Hepatocyte (in vitro differentiated cells): Measurements from ENCODE around the gene CAVIN3. TPM values are rescaled to one million over a fixed set of nuclear protein-coding genes. Genes with fewer than 3 reads are reported as not detected.

Source experiments
- DNase-seq: peaks from one replicate; pipeline ENCODE4 v3.0.0-alpha.2; 2016; ENCODE audit warnings: low spot score
- H2AFZ ChIP-seq: fragments of 200-600 bp; sonication (generic); 2 replicates; pipeline ENCODE4 v1.6.0; 2016; ENCODE audit warnings: antibody characterized with exemption, mild to moderate bottlenecking
- H3K27ac ChIP-seq: fragments of 200-600 bp; sonication (generic); 2 replicates; pipeline ENCODE4 v1.5.1; 2016; ENCODE audit warnings: mild to moderate bottlenecking
- H3K27me3 ChIP-seq: fragments of 200-600 bp; sonication (generic); 2 replicates; pipeline ENCODE4 v1.6.1; 2016
- H3K36me3 ChIP-seq: fragments of 200-600 bp; sonication (generic); replicated peaks from 2 replicates; pipeline ENCODE4 v1.5.1; 2016; ENCODE audit warnings: low read depth; ENCODE audit not compliant: insufficient read depth
- H3K4me1 ChIP-seq: fragments of 200-600 bp; sonication (generic); 2 replicates; pipeline ENCODE4 v1.5.1; 2016; ENCODE audit warnings: mild to moderate bottlenecking, moderate library complexity; ENCODE audit not compliant: insufficient read depth
- H3K4me2 ChIP-seq: fragments of 200-600 bp; sonication (generic); 2 replicates; pipeline ENCODE4 v1.6.0; 2016
- H3K4me3 ChIP-seq: fragments of 200-600 bp; sonication (generic); 2 replicates; pipeline ENCODE4 v1.5.1; 2016; ENCODE audit warnings: mild to moderate bottlenecking
- H3K79me2 ChIP-seq: fragments of 200-600 bp; sonication (generic); 2 replicates; pipeline ENCODE4 v1.6.0; 2017; ENCODE audit warnings: mild to moderate bottlenecking
- H3K9me2 ChIP-seq: fragments of 200-600 bp; sonication (generic); replicated peaks from 2 replicates; pipeline ENCODE4 v1.6.0; 2017; ENCODE audit warnings: mild to moderate bottlenecking; ENCODE audit not compliant: insufficient read depth
- H3K9me3 ChIP-seq: fragments of 200-600 bp; sonication (generic); 2 replicates; pipeline ENCODE4 v1.5.1; 2016; ENCODE audit warnings: low read depth, mild to moderate bottlenecking
- H4K20me1 ChIP-seq: fragments of 200-600 bp; sonication (generic); 2 replicates; pipeline ENCODE4 v1.6.0; 2016; ENCODE audit warnings: mild to moderate bottlenecking; ENCODE audit not compliant: insufficient read depth, poor library complexity, severe bottlenecking
- CTCF ChIP-seq: fragments of 200-600 bp; sonication (generic); IDR thresholded peaks from 2 replicates; pipeline ENCODE4 v1.5.1; 2016; ENCODE audit warnings: antibody characterized with exemption, mild to moderate bottlenecking; ENCODE audit not compliant: poor library complexity
- EZH2 ChIP-seq: fragments of 200-600 bp; sonication (generic); IDR thresholded peaks from 2 replicates; pipeline ENCODE4 v1.6.1; 2016; ENCODE audit warnings: antibody characterized with exemption, mild to moderate bottlenecking, borderline replicate concordance
- EZH2phosphoT487 ChIP-seq: fragments of 200-600 bp; sonication (generic); IDR thresholded peaks from one replicate; pipeline ENCODE4 v1.6.1; 2018; ENCODE audit warnings: antibody characterized with exemption, mild to moderate bottlenecking, low read depth, moderate library complexity; ENCODE audit not compliant: unreplicated experiment, severe bottlenecking
- WGBS: methylation state at CpG from one replicate; pipeline ENCODE4 v1.1.6; 2016; ENCODE audit warnings: low lambda C conversion rate; ENCODE audit errors: missing lambda C conversion rate; 5-methylcytosine and 5-hydroxymethylcytosine counted together
- polyA plus RNA-seq: library from polyadenylated mRNA; unstranded; fragments of >200 nt; fragmentation: Nextera tagmentation; extraction: Ambion mirVana; gene quantifications from 2 replicates; pipeline ENCODE4 v1.2.1, GENCODE V29; 2016
- total RNA-seq: library from RNA; depleted of rRNA; stranded (reverse); fragments of >200 nt; gene quantifications from 2 replicates; pipeline ENCODE4 v1.2.3, GENCODE V29; 2014

The CAVIN3 gene
- total and polyA plus RNA-seq, 2 experiments from 2014 or later: 93.3 to 115 TPM

- Histone ChIP-seq H3K4me2 (no peak overlapping the region), H3K9me3 (no peaks in the 10 kb centered on the region), H2AFZ (no peak overlapping the region), H3K4me1 (no peaks in the 10 kb centered on the region), H4K20me1 (no peaks in the 10 kb centered on the region), H3K27ac (no peak overlapping the region), H3K79me2 (no peaks in the 10 kb centered on the region), H3K36me3 (no peaks in the 10 kb centered on the region), H3K4me3 (no peak overlapping the region), H3K27me3 (no peaks in the 10 kb centered on the region), H3K9me2 (no peaks in the 10 kb centered on the region)
- DNase-seq: no peak
- TF ChIP-seq EZH2 (no peak), CTCF (no peak), EZH2phosphoT487 (no peak)
Observed at GRCh38 chr11:6327806-6328205, 7.5 kb upstream of the CAVIN3 start.

- H4K20me1 ChIP-seq: no peaks in the 10 kb centered on the region
- no peak overlapping the region for H3K4me2 ChIP-seq
- WGBS: 90% methylated on average over 2 of the region's 2 CpGs
- no peaks in the 10 kb centered on the region for H3K9me2 ChIP-seq
- H3K4me1 ChIP-seq: no peaks in the 10 kb centered on the region
- no peak for DNase-seq
- H3K27ac ChIP-seq: no peak overlapping the region
- no peak for TF ChIP-seq EZH2
- H3K4me3 ChIP-seq: no peak overlapping the region
- H3K27me3 ChIP-seq: no peaks in the 10 kb centered on the region
- no peaks in the 10 kb centered on the region for H3K9me3 ChIP-seq
- no peak overlapping the region for H2AFZ ChIP-seq
- no peaks in the 10 kb centered on the region for H3K36me3 ChIP-seq
- no peaks in the 10 kb centered on the region for H3K79me2 ChIP-seq
Observed at GRCh38 chr11:6326985-6327384, 6.7 kb upstream of the CAVIN3 start.

- Histone ChIP-seq H3K79me2 (no peaks in the 10 kb centered on the region), H3K36me3 (no peaks in the 10 kb centered on the region), H3K9me2 (no peaks in the 10 kb centered on the region), H3K9me3 (no peaks in the 10 kb centered on the region), H3K4me2 (no peak overlapping the region), H2AFZ (no peak overlapping the region), H3K27me3 (no peaks in the 10 kb centered on the region), H3K4me3 (no peak overlapping the region), H4K20me1 (no peaks in the 10 kb centered on the region), H3K4me1 (peaks cover 4% of the 10 kb centered on the region), H3K27ac (no peak overlapping the region)
- no peak for DNase-seq
- TF ChIP-seq EZH2 (no peak), EZH2phosphoT487 (no peak), CTCF (no peak)
Observed at GRCh38 chr11:6326303-6326702, 6.0 kb upstream of the CAVIN3 start.

GRCh38 chr11:6323291-6323905, 3.1 kb upstream of the CAVIN3 start:
- Histone ChIP-seq H3K4me3 (no peak overlapping the region), H2AFZ (no peak overlapping the region), H3K9me2 (no peaks in the 10 kb centered on the region), H3K4me1 (peaks cover 27% of the 10 kb centered on the region), H3K27me3 (no peaks in the 10 kb centered on the region), H3K79me2 (peaks cover 6% of the 10 kb centered on the region), H3K9me3 (no peaks in the 10 kb centered on the region), H3K36me3 (no peaks in the 10 kb centered on the region), H3K27ac (no peak overlapping the region), H4K20me1 (no peaks in the 10 kb centered on the region), H3K4me2 (no peak overlapping the region)
- TF ChIP-seq EZH2 (no peak), EZH2phosphoT487 (no peak), CTCF (no peak)
- 30% methylated on average over 1 of the region's 1 CpG for WGBS
- DNase-seq: no peak
